ENCODE results near the gene NRROS.
A peak's percentile ranks its signal among the peaks of the same experiment; 100 is the strongest.
"Not testable (repeated sequence)": the region's sequence is repeated elsewhere in the genome, so short reads cannot be mapped to it uniquely, and the experiment has no call there.

NRROS gene

GRCh38 chr3:196609343-196609775 is 30.1 kb upstream of the NRROS start:
- Histone ChIP-seq H3K27ac (ENCODE audit: low read depth, low read length) (no peak overlapping the region), H3K27me3 (ENCODE audit: control insufficient read depth in 5 of 5, insufficient read depth in 4 of 5, low read length in 5 of 5) (no peaks in the 10 kb centered on the region), H3K36me3 (ENCODE audit: control insufficient read depth in 5 of 5, insufficient read depth in 5 of 5, low read length in 5 of 5) (no peaks in the 10 kb centered on the region), H3K4me3 (ENCODE audit: low read depth in 1 of 5, low read length in 5 of 5) (peak overlapping the region in 1 of 5 donors; percentile 34), H3K4me1 (ENCODE audit: control insufficient read depth in 5 of 5, insufficient read depth in 5 of 5, low read length in 5 of 5) (peaks cover 0 to 32% (median 10%) of the 10 kb centered on the region in 5 donors), H3K9ac (ENCODE audit: low read length in 5 of 5) (no peak overlapping the region), H3K9me3 (ENCODE audit: control insufficient read depth in 5 of 5, low read length in 5 of 5) (no peaks in the 10 kb centered on the region)

DNA sequence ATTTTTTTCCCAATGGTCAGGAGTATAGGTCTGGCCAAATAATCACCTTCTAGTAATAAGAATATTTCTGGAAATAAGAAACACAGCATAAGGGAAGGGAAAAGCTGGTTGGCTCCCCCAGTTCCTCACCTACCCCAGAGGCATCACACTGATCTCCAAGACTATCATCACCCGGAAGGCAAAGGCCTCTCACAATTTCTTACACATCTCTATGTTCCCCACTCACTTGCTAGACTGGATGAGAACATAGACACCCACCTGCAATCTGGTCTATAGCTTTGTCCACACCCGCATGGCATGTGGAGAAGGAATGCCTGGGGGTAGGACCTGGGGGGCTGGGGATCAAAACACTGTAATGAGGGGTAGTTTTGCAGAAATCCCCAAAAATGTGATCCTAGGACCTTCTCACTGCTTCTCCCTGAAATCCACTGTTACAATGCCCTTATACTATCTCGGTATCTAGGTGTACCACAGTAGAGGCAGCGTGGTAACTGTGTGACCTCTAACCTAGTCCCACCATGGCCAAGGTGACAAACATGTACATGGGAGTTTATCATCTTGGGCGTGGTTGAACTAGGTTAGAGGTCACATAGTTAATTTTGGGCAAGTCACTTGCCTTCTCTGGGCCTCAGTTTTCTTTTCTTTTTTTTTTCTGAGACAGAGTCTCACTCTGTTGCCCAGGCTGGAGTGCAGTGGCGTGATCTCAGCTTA is 29.5 kb upstream of the NRROS start:
- peak overlapping the region in 1 of 5 donors; percentile 37 for H3K9ac ChIP-seq (ENCODE audit: low read length in 5 of 5)
- peaks cover 0 to 32% (median 10%) of the 10 kb centered on the region in 5 donors for H3K4me1 ChIP-seq (ENCODE audit: control insufficient read depth in 5 of 5, insufficient read depth in 5 of 5, low read length in 5 of 5)
- H3K27me3 ChIP-seq (ENCODE audit: control insufficient read depth in 5 of 5, insufficient read depth in 4 of 5, low read length in 5 of 5): no peaks in the 10 kb centered on the region
- no peak overlapping the region for H3K27ac ChIP-seq (ENCODE audit: low read depth, low read length)
- no peak overlapping the region for H3K4me3 ChIP-seq (ENCODE audit: low read depth in 1 of 5, low read length in 5 of 5)
- H3K36me3 ChIP-seq (ENCODE audit: control insufficient read depth in 5 of 5, insufficient read depth in 5 of 5, low read length in 5 of 5): no peaks in the 10 kb centered on the region
- H3K9me3 ChIP-seq (ENCODE audit: control insufficient read depth in 5 of 5, low read length in 5 of 5): no peaks in the 10 kb centered on the region

DNA sequence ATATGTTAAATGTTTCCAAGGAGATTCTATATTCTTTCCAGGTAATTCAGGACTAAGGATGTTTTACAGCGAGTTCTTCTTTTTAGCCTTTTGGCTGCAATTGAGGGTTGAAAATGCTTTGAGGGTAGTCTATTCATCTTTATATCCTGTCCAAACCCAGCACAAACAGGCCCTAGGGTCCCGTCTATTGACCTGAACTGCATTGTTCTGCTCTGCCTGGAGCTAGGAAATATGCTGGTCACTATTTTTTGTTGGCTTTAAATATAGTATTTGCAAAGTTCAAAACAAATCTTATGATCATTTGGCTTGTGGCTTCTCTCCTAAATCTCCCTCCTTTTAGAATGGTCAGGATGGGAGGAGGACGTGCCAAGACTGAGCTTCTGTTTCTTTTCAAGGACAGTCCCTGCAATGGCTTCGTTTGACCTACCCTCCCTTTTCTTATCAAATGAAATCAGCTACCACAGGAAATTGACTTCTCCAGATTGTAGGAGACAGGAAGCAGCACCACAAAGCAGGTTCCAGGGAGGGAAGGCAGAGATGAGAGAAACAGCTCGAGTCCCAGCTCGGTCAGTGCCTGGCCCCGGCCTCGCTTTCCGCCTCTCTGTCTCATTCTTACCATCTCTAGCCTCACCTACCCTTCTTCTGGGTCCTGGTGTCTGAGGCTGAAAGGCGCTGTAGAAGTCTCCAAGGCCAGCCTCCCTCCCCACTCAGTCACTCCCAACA is 27.6 kb upstream of the NRROS start:
- no peak overlapping the region for H3K9ac ChIP-seq (ENCODE audit: low read length in 5 of 5)
- peaks cover 0 to 32% (median 10%) of the 10 kb centered on the region in 5 donors for H3K4me1 ChIP-seq (ENCODE audit: control insufficient read depth in 5 of 5, insufficient read depth in 5 of 5, low read length in 5 of 5)
- H3K4me3 ChIP-seq (ENCODE audit: low read depth in 1 of 5, low read length in 5 of 5): peak overlapping the region in 3 of 5 donors; percentile 10 to 23 (median 17)
- H3K27ac ChIP-seq (ENCODE audit: low read depth, low read length): peak overlapping the region; percentile 78
- no peaks in the 10 kb centered on the region for H3K36me3 ChIP-seq (ENCODE audit: control insufficient read depth in 5 of 5, insufficient read depth in 5 of 5, low read length in 5 of 5)
- H3K27me3 ChIP-seq (ENCODE audit: control insufficient read depth in 5 of 5, insufficient read depth in 4 of 5, low read length in 5 of 5): no peaks in the 10 kb centered on the region
- no peaks in the 10 kb centered on the region for H3K9me3 ChIP-seq (ENCODE audit: control insufficient read depth in 5 of 5, low read length in 5 of 5)

- H3K4me1 ChIP-seq (ENCODE audit: control insufficient read depth in 5 of 5, insufficient read depth in 5 of 5, low read length in 5 of 5): peaks cover 0 to 35% (median 4%) of the 10 kb centered on the region in 5 donors
- H3K27ac ChIP-seq (ENCODE audit: low read depth, low read length); H3K27me3 ChIP-seq (ENCODE audit: control insufficient read depth in 5 of 5, insufficient read depth in 4 of 5, low read length in 5 of 5); H3K36me3 ChIP-seq (ENCODE audit: control insufficient read depth in 5 of 5, insufficient read depth in 5 of 5, low read length in 5 of 5); H3K9me3 ChIP-seq (ENCODE audit: control insufficient read depth in 5 of 5, low read length in 5 of 5); H3K9ac ChIP-seq (ENCODE audit: low read length in 5 of 5); H3K4me3 ChIP-seq (ENCODE audit: low read depth in 1 of 5, low read length in 5 of 5): not testable (repeated sequence)
These were observed 24.3 kb upstream of the NRROS start for GRCh38 chr3:196615234-196615633.

DNA sequence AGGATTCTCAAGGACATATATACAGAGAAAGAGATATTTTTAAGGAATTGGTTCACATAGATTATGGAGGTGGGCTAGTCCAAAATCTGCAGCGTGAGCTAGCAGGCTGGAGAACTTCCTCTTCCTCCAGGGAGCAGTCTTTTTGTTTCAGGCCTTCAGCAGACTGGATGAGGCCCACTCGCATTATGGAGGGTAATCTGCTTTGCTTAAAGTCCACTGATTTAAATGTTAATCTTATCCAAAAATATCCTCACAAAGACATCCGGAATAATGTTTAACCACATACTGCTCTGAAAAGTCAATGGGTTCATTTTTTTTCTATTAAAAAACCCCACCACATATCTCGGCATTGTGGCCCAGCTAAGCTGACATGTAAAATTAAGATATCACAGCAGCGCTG is 22.2 kb upstream of the NRROS start:
- Histone ChIP-seq H3K27ac (ENCODE audit: low read depth, low read length) (no peak overlapping the region), H3K4me3 (ENCODE audit: low read depth in 1 of 5, low read length in 5 of 5) (no peak overlapping the region), H3K27me3 (ENCODE audit: control insufficient read depth in 5 of 5, insufficient read depth in 4 of 5, low read length in 5 of 5) (no peaks in the 10 kb centered on the region), H3K4me1 (ENCODE audit: control insufficient read depth in 5 of 5, insufficient read depth in 5 of 5, low read length in 5 of 5) (peaks cover 0 to 21% (median 4%) of the 10 kb centered on the region in 5 donors), H3K9ac (ENCODE audit: low read length in 5 of 5) (peak overlapping the region in 1 of 5 donors; percentile 30), H3K9me3 (ENCODE audit: control insufficient read depth in 5 of 5, low read length in 5 of 5) (no peaks in the 10 kb centered on the region), H3K36me3 (ENCODE audit: control insufficient read depth in 5 of 5, insufficient read depth in 5 of 5, low read length in 5 of 5) (no peaks in the 10 kb centered on the region)

GRCh38 chr3:196619223-196619622 is 20.3 kb upstream of the NRROS start:
- Histone ChIP-seq H3K4me3 (ENCODE audit: low read depth in 1 of 5, low read length in 5 of 5) (no peak overlapping the region), H3K36me3 (ENCODE audit: control insufficient read depth in 5 of 5, insufficient read depth in 5 of 5, low read length in 5 of 5) (no peaks in the 10 kb centered on the region), H3K27me3 (ENCODE audit: control insufficient read depth in 5 of 5, insufficient read depth in 4 of 5, low read length in 5 of 5) (no peaks in the 10 kb centered on the region), H3K27ac (ENCODE audit: low read depth, low read length) (no peak overlapping the region), H3K9ac (ENCODE audit: low read length in 5 of 5) (no peak overlapping the region), H3K9me3 (ENCODE audit: control insufficient read depth in 5 of 5, low read length in 5 of 5) (no peaks in the 10 kb centered on the region), H3K4me1 (ENCODE audit: control insufficient read depth in 5 of 5, insufficient read depth in 5 of 5, low read length in 5 of 5) (peaks cover 0 to 20% (median 10%) of the 10 kb centered on the region in 5 donors)

DNA sequence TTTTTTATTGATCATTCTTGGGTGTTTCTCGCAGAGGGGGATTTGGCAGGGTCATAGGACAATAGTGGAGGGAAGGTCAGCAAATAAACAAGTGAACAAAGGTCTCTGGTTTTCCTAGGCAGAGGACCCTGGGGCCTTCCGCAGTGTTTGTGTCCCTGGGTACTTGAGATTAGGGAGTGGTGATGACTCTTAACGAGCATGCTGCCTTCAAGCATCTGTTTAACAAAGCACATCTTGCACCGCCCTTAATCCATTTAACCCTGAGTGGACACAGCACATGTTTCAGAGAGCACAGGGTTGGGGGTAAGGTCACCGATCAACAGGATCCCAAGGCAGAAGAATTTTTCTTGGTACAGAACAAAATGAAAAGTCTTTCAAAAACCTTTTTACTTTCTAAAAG is 19.9 kb upstream of the NRROS start:
- H3K9ac ChIP-seq (ENCODE audit: low read length in 5 of 5); H3K27me3 ChIP-seq (ENCODE audit: control insufficient read depth in 5 of 5, insufficient read depth in 4 of 5, low read length in 5 of 5); H3K27ac ChIP-seq (ENCODE audit: low read depth, low read length); H3K4me3 ChIP-seq (ENCODE audit: low read depth in 1 of 5, low read length in 5 of 5); H3K36me3 ChIP-seq (ENCODE audit: control insufficient read depth in 5 of 5, insufficient read depth in 5 of 5, low read length in 5 of 5); H3K9me3 ChIP-seq (ENCODE audit: control insufficient read depth in 5 of 5, low read length in 5 of 5): not testable (repeated sequence)
- H3K4me1 ChIP-seq (ENCODE audit: control insufficient read depth in 5 of 5, insufficient read depth in 5 of 5, low read length in 5 of 5): peaks cover 0 to 20% (median 10%) of the 10 kb centered on the region in 5 donors

DNA sequence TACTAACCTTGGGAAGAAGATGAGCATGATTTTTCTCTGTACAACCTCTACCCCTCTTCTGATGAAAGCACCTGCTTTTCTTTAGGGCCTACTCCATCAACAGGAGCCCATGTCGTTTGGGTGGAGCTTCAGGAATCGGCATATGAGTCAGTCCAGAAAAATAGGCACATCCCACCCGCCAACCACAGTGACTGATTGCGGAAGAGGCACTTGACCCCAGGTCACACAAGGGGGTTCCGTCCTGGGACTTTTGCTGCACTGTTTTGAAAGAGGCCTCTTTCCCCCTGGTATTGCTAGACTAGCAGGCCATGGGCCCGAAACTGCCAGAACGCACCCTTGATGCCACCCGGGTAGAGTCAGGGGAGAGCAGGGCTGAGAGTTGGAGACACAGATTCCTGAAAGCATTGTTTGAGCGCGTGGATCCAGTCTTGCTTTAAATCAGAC is 19.3 kb upstream of the NRROS start:
- H3K4me3 ChIP-seq (ENCODE audit: low read depth in 1 of 5, low read length in 5 of 5): no peak overlapping the region
- peak overlapping the region; percentile 5 for H3K27ac ChIP-seq (ENCODE audit: low read depth, low read length)
- no peak overlapping the region for H3K9ac ChIP-seq (ENCODE audit: low read length in 5 of 5)
- peaks cover 0 to 20% (median 10%) of the 10 kb centered on the region in 5 donors for H3K4me1 ChIP-seq (ENCODE audit: control insufficient read depth in 5 of 5, insufficient read depth in 5 of 5, low read length in 5 of 5)
- H3K27me3 ChIP-seq (ENCODE audit: control insufficient read depth in 5 of 5, insufficient read depth in 4 of 5, low read length in 5 of 5): no peaks in the 10 kb centered on the region
- H3K9me3 ChIP-seq (ENCODE audit: control insufficient read depth in 5 of 5, low read length in 5 of 5): no peaks in the 10 kb centered on the region
- H3K36me3 ChIP-seq (ENCODE audit: control insufficient read depth in 5 of 5, insufficient read depth in 5 of 5, low read length in 5 of 5): no peaks in the 10 kb centered on the region

GRCh38 chr3:196620684-196621083 is 18.8 kb upstream of the NRROS start:
- peaks cover 0 to 23% (median 10%) of the 10 kb centered on the region in 5 donors for H3K4me1 ChIP-seq (ENCODE audit: control insufficient read depth in 5 of 5, insufficient read depth in 5 of 5, low read length in 5 of 5)
- H3K27me3 ChIP-seq (ENCODE audit: control insufficient read depth in 5 of 5, insufficient read depth in 4 of 5, low read length in 5 of 5): no peaks in the 10 kb centered on the region
- H3K27ac ChIP-seq (ENCODE audit: low read depth, low read length): peak overlapping the region; percentile 5
- no peaks in the 10 kb centered on the region for H3K9me3 ChIP-seq (ENCODE audit: control insufficient read depth in 5 of 5, low read length in 5 of 5)
- H3K9ac ChIP-seq (ENCODE audit: low read length in 5 of 5): no peak overlapping the region
- H3K4me3 ChIP-seq (ENCODE audit: low read depth in 1 of 5, low read length in 5 of 5): no peak overlapping the region
- H3K36me3 ChIP-seq (ENCODE audit: control insufficient read depth in 5 of 5, insufficient read depth in 5 of 5, low read length in 5 of 5): no peaks in the 10 kb centered on the region

- Histone ChIP-seq H3K4me3 (ENCODE audit: low read depth in 1 of 5, low read length in 5 of 5) (no peak overlapping the region), H3K9me3 (ENCODE audit: control insufficient read depth in 5 of 5, low read length in 5 of 5) (no peaks in the 10 kb centered on the region), H3K9ac (ENCODE audit: low read length in 5 of 5) (no peak overlapping the region), H3K27me3 (ENCODE audit: control insufficient read depth in 5 of 5, insufficient read depth in 4 of 5, low read length in 5 of 5) (no peaks in the 10 kb centered on the region), H3K4me1 (ENCODE audit: control insufficient read depth in 5 of 5, insufficient read depth in 5 of 5, low read length in 5 of 5) (peaks cover 0 to 25% (median 10%) of the 10 kb centered on the region in 5 donors), H3K36me3 (ENCODE audit: control insufficient read depth in 5 of 5, insufficient read depth in 5 of 5, low read length in 5 of 5) (no peaks in the 10 kb centered on the region), H3K27ac (ENCODE audit: low read depth, low read length) (no peak overlapping the region)
These were observed 17.9 kb upstream of the NRROS start for GRCh38 chr3:196621611-196622010.
